HG02571 (cell line): ENCODE data around the gene DUOX2.
"Not testable (repeated sequence)": the region's sequence is repeated elsewhere in the genome, so short reads cannot be mapped to it uniquely, and the experiment has no call there.

Experiments used
- ATAC-seq: cut with Tn5 transposase; IDR thresholded peaks from one replicate; pipeline ENCODE4 v1.9.1; 2021; ENCODE audit warnings: mild to moderate bottlenecking, moderate library complexity; ENCODE audit not compliant: unreplicated experiment

Gene DUOX2

GRCh38 chr15:45077391-45077790, 36.6 kb downstream of the DUOX2 start:
- not testable (repeated sequence) for ATAC-seq

GRCh38 chr15:45075440-45076320, 38.3 kb downstream of the DUOX2 start:
- not testable (repeated sequence) for ATAC-seq

GRCh38 chr15:45073602-45074001, 40.4 kb downstream of the DUOX2 start:
- ATAC-seq: not testable (repeated sequence)

- ATAC-seq: not testable (repeated sequence)
Measured at GRCh38 chr15:45069942-45070360, 44.0 kb downstream of the DUOX2 start.

GRCh38 chr15:45064386-45064785, 49.6 kb downstream of the DUOX2 start:
- no peak for ATAC-seq

- ATAC-seq: not testable (repeated sequence)
Measured at GRCh38 chr15:45062301-45062700, 51.7 kb downstream of the DUOX2 start.

- ATAC-seq: not testable (repeated sequence)
Measured at GRCh38 chr15:45058690-45059675, 55.0 kb downstream of the DUOX2 start.

GRCh38 chr15:45052676-45053075, 61.3 kb downstream of the DUOX2 start:
- not testable (repeated sequence) for ATAC-seq

- ATAC-seq: no peak
Measured at GRCh38 chr15:45050587-45050986, 63.4 kb downstream of the DUOX2 start.

- no peak for ATAC-seq
Measured at GRCh38 chr15:45048794-45049631, 65.0 kb downstream of the DUOX2 start.

- not testable (repeated sequence) for ATAC-seq
Measured at GRCh38 chr15:45048449-45048793, 65.6 kb downstream of the DUOX2 start.

GRCh38 chr15:45044270-45044669, 69.7 kb downstream of the DUOX2 start:
- ATAC-seq: not testable (repeated sequence)

GRCh38 chr15:45042859-45043258, 71.1 kb downstream of the DUOX2 start:
- not testable (repeated sequence) for ATAC-seq
